Fibroblast of peridontal ligament (primary cell): ENCODE measurements around the gene NFS1.
"Not testable (repeated sequence)": the region's sequence is repeated elsewhere in the genome, so short reads cannot be mapped to it uniquely, and the experiment has no call there.

Experiments used
- DNase-seq: peaks from one replicate; pipeline ENCODE4 v3.0.0-alpha.2; 2010; ENCODE audit errors: extremely low read depth

The NFS1 gene

DNA sequence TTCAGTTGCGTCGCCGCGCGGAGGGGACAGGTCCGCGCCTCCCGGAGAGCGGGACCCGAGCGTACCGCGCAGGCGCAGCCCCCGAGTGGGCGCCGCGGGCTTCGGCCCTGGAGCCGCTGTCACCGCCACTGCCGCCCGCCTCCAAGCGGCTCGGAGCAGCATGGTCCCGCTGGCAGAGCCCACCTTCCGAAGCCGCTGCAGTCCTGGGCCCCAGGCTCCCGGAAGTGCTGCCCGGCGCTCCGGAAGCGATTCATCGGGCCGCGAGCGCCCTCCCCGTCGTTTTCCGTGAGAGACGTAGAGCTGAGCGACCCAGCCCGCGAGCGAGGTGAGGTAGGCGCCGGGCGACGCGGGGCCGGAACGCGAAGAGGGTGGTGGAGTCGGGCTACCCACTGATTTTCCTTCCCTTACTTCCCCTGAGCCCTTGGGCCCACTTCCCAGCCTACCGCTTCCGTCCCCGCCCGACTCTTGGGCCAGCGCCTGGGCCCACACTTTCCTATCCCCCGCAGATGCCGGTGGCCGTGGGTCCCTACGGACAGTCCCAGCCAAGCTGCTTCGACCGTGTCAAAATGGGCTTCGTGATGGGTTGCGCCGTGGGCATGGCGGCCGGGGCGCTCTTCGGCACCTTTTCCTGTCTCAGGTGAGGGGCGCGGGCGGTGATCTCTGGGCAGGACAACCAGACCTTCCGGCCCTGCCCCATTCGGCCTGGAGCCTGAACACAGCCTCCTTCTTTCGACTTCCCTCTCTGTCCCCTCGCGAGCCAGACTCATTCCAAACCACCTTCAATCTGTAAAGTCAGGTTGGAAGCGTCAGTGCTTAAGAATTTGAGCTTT, at the start of gene NFS1, which contains the start of gene ROMO1:
Gene NFS1, minus strand, starts transcription at position 226 of the 830 bp plus-strand sequence. Its CDS starts 64 bp downstream, at position 162.
Gene ROMO1, plus strand, starts transcription at position 279 of the 830 bp plus-strand sequence. Its CDS starts 228 bp downstream, at position 507.
- DNase-seq: peak; percentile 69

GRCh38 chr20:35744492-35744841, 45.3 kb upstream of the NFS1 start:
- not testable (repeated sequence) for DNase-seq

DNA sequence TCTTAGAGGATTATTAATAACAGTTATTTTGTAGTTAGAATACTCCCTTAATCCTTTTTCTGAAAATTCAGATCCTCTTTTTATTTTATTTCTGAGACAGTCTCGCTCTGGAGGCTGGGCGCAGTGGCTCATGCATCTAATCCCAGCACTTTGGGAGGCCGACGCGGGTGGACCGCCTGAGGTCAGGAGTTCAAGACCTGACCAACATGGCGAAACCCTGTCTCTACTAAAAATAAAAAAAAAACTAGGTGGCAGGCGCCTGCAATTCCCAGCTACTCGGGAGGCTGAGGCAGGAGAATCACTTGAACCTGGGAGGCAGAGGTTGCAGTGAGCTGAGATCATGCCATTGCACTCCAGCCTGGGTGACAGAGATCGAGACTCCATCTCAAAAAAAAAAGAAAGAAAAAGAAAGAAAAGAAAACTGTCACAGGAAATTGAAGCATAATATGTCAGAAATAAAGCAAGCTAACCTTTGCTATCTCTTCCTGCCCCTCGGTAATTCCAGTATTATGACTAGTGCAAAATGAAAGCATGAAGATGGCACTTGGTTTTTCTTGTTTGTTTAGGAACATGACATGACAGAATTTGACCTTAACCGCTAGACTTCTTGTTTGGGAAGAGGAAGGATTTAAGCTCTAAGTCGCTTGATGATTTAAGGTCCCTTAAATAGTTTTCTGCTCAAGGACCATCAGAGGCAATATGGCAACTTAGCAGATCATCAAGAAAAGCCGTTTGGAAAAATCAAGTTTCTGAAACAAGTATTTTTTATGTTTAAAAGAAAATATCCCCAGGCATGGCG, 44.7 kb upstream of the NFS1 start:
- no peak for DNase-seq

DNA sequence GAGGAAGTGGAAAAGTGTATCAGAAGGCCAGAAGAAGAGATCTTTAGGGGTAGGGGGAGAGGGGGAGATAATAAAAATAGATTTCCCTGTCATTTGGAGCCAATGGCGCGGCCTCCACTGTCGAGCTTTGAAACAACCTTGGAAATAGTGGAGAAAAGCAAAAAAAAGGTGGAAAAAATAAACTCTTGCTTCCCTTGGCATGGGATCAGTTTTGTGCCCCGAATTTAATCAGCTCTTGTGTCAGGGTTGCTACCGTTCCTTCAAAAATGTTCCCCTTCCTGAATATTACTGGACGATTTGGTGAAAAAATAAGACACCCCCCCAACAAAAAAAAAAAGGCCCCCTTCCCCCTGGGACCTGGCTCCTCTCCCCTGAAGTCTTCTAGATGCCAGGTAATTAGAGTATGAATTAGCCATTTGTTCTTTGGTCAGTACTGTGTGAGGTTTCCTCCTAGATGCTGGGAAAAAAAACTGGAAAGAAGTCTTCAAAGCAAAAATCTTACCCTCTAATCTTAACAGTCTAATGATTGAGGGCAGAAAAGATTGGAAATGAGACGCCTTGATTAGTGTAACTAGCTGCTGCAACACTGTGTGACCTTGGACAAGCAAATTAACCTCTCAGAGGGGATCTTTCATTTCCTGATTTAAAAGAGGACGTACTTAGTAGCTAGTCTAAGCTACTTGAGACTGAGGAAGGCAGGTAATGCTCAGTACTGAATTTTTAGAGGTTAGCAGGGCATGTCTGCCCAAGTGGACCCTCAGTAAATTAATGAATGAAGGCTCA, 43.8 kb upstream of the NFS1 start:
- no peak for DNase-seq

DNA sequence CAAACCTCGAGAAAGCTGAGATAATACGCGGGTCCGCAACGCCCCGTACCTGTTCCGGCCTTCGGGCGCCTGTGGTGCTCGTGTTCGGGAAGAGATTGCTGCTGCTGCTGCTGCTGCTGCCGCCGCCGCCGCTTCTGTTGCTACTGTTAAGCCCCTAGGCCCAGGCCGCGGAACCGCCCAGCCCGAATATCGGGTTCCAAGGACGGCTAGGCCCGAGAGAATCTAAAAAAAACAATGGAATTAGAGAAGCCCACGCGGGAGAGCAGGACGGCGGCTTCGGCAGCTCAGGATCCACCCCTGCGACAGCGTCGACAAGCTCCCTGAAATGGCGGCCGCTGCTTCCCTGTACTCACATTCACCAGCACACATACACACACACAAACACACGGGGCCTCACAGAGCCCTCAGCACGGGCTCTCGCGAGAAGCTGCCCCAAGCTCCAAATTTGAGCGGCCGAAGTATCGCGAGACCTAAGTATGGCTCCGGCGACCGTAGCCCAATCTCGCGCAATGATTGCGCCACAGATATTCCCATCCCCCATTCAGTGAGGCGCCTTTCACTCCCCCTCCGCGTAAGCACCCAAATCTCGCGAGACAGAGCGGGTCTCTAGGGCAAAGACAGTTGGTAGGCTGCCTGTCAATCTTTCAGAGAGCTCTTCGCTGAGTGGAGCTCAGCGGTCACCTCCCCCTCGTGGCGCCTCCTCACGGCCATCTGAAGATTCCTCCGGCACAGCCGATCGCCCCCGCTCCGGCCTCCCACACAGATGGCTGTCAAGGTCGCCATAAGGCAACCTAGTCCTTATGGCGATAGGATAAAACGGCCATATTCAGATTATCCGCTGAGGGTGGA, 43.0 kb upstream of the NFS1 start, which contains the start of gene RBM39:
Gene RBM39, minus strand, starts transcription at position 369 of the 849 bp plus-strand sequence. CDS start 1,386 bp downstream, outside the sequence.
- DNase-seq: peak; percentile 100

- peak; percentile 63 for DNase-seq
Measured at GRCh38 chr20:35739294-35740163, 40.4 kb upstream of the NFS1 start.

- no peak for DNase-seq
Measured at GRCh38 chr20:35738410-35739179, 39.4 kb upstream of the NFS1 start.

DNA sequence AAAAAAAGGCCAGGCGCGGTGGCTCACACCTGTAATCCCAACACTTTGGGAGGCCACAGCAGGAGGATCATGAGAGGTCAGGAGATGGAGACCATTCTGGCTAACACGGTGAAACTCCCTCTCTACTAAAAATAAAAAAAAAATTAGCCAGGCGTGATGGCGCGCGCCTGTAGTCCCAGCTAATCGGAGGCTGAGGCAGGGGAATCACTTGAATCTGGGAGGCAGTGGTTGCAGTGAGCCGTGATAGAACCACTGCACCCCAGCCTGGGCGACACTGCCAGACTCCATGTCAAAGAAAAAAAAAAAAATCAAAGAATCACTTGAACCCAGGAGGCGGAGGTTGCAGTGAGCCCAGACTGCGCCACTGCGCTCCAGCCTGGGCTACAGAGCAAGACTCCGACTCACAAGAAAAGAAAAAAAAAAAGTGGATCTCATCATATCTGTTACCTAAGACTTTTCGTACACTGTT, 38.7 kb upstream of the NFS1 start:
- DNase-seq: no peak

DNA sequence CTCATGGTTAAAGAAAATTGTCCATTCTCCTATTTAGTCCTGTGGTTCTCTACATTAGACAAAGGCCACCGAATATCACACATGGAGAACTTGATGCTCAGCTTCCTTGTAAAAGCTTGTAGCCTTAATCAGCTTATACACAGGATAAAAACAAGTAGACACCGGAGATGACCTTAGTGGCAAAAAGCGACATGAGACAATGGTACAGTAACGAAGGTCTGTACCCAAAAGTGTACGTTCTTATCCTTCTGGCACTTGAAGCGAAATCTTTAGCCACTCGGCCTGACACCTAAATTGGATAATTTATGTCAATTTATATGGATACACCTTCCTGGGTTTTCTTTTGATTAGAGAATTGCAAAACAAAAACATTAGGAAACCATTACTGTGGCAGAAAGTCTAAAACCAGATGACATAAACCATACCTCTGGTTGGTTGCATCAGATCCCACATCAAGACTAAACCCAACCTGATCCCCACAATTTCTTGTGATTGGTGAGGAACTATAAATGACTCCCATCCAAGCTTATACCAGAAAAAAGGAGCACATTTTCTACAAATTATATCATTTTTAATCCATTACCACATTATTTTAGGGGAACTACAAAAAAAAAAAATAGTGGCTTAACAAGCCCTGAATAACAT, 36.8 kb upstream of the NFS1 start:
- DNase-seq: peak; percentile 59

- DNase-seq: no peak
Measured at GRCh38 chr20:35734777-35735649, 35.9 kb upstream of the NFS1 start.

DNA sequence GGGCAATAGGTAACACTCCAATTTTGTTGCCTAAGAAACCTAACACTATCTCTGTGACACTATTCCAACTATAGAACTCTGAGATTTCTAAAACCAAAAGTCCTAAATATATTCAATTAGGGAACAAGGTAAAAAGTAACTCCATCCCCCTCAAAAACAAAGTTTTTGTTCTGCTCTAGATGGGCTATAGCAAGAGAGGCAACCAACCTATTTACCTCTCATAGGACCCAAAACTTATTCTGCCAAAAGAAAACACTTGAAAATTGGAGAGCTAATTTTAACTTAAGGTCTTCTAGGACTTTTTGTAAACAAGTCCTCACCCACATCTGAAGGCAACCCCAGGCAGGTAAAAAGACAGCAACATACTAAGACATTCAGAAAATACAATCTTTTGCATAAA, 35.2 kb upstream of the NFS1 start:
- no peak for DNase-seq

GRCh38 chr20:35732644-35732982, 33.5 kb upstream of the NFS1 start:
- no peak for DNase-seq

DNA sequence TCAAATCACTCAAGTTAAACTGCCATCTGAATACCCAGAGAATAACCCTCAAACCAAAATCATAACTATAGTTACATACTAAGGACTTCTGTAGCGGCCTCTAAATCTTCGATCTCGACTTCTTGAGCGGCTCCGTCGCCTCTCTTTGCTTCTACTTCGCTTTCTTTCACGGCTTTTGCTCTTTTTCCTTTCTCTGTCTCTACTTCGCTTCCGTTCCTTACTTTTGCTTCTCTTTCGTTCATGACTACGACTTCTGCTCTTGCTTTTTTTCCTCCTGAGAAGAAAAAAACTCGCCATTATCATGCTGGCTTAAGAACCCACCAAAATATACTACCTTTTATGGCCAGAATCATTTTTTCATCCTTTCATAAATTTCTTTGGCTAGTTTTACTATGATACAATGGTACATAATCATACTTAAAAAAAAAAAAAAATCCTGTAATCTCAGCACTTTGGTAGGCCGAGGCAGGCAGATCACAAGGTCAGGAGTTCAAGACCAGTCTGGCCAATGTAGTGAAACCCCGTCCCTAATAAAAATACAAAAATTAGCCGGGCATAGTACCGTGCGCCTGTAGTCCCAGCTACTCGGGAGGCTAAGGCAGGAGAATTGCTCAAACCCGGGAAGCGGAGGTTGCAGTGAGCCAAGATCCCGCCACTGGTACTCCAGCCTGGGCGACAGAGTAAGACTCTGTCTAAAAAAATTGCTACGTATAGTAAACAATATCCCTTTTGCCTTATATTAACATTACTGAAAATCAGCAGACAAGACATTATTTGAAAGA, 32.9 kb upstream of the NFS1 start:
- DNase-seq: no peak

DNA sequence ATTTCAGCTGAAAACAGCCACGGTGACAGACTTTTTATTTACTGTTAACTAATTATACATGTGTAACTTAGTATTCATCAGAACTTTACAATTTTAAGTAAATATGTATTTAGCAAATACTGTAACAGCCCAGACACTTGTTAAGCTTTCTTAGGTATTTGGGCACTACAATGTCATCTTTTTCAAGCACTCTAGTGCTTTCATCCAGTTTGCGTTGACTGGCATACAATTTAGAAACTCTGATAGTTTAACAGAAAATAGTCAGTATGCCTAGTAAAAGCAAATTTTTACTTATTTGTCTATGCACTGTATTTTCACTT, 32.3 kb upstream of the NFS1 start:
- DNase-seq: no peak

DNA sequence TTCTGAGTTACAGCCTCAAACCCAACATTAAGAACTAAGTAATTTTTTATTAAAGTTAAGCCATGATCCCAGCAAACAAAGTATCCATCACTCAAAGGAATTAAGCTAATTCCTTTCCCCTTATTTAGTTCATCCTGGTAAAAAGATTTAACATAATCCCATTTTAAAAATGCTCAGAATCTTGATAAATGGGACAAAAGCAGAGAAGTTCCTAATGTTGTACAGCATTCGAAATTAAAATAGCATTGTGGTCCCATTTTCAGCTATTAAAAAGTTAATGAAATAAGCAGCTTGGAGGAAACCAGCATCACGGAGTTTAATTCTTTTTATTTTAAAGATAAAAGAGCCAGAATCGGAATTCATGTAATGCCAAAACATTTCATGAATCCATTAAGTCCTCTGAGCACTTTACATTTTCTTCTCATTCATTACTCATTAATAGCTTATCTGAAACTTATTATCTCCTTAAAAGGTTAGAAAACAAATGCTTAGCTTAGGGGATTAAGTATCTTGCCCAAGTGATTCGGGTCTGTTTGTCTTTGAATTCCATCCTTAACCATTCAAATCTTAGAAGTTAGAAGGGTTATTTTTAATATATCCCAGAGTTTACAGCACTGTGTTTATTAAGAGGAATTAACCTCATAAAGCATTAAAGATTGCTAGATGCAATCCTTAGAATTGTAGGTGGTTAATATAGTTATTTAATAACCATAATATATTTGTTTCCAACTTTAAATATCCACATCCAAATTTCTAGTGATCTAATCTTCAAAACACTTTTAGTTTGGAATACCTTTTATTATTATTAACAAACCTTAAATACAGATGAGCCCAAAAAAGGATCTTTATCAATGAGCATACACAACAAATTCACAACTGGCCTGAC, 31.7 kb upstream of the NFS1 start:
- no peak for DNase-seq
